Stimulated activated CD8-positive, alpha-beta memory T cell treated with anti-CD3 and anti-CD28 coated beads, Interleukin-7, amount 100 ng/mL, for 48 hours (primary cell): ENCODE measurements around the gene YTHDF1.

Source experiments
- DNase-seq, 2 donors: peaks; one replicate each; pipeline ENCODE4 v3.0.0-alpha.2; 2020; ENCODE audit warnings: low read depth in 1 of 2; ENCODE audit errors: extremely low read depth in 1 of 2

Gene YTHDF1

DNA sequence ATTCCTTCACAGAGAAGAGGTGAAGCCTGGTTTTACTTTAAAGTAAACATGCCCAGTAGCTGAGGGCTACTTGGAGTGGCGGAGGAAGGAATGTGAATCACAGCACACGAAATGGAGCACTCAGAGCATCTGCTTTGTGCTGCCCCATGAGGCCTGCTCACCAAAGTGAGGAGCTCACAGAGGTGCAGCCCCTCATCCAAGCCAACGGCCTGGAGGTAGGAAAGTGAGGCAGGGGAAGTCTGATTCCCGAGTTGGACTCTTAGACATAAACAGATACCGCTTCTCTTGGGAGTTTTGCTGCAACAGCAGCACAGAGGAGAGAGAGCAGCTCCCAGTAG, 3.6 kb downstream of the YTHDF1 start:
- no peak for DNase-seq

DNA sequence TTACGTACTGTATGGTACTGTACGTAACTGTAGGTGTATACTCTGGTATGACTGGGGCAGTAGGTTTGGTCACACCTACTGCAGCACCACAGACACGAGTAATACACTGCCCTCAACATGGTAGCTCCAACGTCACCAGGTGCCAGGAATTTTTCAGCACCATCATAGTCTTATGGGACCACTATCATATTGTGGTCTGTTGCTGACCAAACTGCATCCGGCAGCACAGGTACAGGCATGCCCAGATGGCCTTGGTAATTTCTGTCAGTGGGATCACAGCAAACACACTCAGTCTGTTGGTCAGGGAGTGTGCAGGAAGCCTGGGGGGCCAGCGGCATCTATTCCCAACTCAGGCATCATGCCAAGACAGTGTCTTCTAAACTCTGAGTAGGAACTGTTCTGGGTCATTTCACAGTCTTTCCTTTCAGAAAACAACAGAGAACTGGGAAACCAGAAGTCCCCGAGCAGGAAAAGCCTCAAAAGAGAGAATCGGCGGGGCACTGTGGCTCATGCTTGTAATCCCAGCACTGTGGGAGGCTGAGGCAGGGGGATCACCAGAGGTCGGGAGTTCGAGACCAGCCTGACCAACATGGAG, 5.8 kb downstream of the YTHDF1 start:
- DNase-seq, result no peak

- DNase-seq, result no peak
These were observed 7.5 kb downstream of the YTHDF1 start for GRCh38 chr20:63208346-63208909.

- no peak for DNase-seq
These were observed 9.1 kb downstream of the YTHDF1 start for GRCh38 chr20:63206878-63207277.

DNA sequence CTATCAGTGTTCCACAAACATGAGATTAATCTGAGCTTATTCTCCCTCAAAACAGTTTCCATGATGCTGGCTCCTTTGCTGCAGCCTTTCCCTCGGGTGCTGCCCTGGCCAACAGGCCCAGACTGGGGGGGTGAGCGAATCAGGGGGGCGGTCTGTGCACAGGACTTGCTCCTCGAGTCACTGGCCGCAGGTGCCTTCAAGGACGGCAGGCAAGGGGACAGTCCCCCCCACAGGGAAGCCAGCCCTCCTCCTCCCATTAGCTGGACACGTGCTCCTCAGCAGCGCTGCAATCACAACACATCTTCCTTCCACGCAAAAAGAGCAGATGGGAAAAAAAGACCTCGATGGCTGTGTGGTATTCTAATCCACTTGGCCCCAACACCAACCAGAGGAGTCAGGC, 10.0 kb downstream of the YTHDF1 start:
- DNase-seq, result no peak

DNA sequence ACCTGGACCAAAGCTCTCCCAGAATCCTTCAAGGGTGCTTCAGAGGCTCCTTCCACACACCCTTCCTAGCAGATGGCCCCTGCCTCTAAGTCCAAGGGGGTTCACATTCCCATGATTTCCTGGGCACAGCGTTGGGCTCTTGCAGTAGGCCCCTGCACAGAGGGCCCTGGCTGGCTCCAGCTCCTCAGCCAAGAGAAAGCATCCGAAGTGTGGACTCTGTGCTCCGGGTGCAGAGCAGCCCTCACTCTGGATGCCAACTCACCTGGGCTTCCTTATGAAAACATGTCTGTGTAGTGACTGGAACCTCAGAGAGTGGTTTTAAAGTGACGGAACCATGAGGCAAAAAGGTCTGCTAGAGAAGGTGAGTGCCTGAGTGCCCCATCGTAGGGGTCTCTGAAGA, 11.6 kb downstream of the YTHDF1 start:
- no peak for DNase-seq

DNA sequence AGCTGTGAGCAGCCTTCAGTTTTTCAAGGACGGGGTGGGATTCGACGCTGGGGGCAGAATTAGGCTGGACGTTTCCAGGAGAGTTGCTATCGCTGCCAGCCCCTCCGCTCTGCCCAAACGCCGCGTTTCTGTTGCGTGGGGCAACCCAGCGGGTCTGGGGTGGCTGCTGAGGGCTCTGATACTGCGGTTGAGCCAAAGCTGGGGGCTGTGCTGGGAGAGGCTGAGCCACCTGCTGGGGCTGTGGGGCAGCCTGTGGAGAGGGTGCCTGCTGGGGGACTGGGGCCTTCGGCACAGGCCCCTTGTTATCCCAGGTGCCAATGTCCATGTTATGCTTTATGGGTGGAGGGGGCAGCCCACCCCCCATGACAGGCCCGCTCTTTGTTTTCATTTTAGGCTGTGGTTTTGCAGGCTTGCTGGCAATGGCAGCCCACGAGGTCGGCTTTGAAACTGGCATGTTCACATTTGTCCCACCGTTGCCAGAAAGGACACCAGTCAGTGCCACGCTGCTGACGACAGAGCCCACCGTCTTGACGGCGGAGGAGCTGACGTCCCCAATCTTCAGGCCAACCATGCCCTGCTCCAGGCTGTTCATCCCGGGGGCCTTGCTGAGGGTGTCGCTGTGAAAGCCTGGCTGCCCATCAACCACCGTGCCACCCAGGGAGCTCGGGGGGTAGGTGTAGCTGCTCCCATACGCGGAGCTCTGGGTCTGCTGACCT, 13.0 kb downstream of the YTHDF1 start:
- no peak for DNase-seq

DNA sequence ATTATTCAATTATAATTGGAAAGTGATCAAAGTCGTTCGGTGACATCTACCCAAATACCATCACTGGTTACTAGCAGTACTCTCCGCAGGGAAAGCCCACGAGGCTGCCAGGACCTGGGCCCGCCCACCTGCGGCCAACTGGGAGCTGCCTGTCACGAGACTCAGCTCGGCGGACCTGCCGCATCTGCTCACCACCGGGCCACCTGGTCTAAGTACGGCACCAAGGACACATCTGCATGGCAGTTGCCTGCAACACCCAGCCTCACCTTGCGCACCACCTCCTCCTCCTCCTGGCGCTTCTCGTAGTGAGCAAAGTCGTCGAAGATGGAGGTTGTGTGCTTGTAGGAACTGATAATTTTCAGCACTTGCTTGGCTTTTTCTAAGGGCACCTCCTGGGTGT, 13.9 kb downstream of the YTHDF1 start:
- no peak for DNase-seq

DNA sequence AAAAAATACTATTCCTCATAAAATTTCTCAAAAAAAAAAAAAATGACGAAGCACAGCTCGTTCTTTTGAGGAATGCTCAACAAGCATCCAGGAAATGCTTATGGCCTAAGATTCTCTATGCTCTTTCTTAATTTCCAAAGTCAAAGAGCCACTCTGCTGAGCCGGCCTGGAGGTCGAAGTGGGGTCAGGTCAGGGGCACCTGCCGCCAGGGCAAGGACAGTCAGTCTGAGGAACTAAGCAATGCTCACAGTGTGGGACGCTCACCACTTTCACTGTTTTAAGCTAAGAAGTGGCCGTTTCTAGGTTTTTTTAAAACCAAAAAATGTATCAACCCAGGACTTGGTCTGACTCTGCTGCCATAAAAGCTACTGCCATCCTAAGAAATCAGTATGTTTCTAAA, 17.3 kb downstream of the YTHDF1 start:
- no peak for DNase-seq

DNA sequence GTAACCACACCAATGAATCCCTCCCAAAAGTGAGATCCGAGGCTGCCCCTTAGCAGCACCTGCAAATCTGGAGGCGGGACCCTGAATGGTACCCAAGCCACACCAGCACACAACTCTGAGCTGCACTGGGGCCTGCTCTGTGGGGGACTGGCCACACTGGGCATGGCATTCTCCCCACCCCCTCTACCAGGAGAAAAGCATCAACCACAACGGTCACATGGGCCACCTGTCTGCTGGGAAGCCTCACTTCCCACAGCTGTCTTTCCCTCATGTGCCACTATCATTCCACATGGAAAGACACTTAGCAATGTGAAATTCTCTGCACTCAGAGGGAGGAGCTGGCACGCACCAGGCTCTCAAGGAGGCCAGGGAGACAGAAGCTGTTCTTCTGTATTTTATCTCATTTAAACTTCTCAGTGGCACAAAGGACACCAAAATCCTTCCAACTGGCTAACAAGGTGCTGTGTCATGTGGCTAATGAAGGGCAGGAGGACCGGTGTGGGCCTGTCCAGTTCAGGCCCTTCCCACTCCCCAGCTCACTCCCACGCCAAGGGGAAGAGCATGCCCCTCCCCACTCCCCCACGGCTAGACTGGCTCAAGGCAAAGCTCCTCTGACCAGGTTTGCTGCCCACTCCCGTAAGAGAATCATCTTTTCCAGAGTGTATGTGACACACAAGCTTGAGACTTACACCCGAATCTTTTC, 19.0 kb downstream of the YTHDF1 start:
- no peak for DNase-seq

DNA sequence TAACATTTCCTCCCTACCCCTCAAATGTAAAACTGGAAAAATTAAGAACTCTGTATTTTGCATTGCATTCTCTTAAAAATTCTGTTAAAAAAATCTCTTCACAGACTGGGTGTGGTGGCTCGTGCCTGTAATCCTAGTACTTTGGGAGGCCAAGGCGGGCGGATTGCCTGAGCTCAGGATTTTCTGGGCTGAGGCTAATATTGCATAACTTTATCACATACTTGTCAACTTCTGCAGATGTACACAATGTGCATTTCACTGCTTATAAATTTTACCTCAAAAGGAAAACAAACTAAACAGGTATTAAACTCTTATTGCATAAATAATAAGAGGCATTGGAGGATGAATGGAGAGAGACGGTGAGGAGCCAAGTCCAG, 21.1 kb downstream of the YTHDF1 start:
- DNase-seq, result no peak

DNA sequence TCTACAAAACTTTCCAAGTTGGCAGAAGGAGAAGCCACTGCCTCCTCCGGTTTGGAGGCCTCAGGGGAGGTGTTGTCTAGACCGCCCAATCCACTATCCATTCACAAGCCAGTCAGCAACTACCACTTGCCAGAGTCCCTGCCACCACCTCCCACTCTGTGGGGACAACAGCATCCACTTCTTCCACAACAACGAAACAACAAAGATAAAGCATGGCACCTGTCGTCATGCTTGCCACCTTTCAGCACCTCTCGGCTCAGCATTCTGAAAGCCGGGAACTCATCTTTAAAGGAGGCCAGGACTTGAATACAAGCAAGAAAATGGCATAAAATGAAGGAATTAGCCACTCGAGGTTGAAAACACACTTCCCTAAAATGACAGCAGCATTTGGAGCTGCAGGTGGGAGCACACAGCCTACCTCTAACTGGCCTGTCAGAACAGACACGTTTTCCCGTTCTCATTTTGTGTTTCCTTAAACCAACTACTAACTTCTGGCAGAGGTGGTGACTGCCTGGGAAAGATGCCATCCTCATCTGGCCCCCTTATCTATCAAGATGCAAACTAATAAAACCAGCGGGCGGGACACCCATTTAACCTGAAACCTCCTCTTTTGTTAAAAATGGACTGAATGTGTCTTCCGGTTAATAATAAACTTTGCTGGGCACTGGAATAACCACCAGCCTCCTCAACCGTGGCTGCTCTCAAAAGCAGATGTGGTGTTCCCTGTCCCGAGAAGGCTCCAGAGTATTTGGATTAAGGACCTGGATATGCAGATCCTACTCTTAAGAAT, 21.7 kb downstream of the YTHDF1 start:
- DNase-seq, result no peak

GRCh38 chr20:63192721-63193120, 23.2 kb downstream of the YTHDF1 start:
- no peak for DNase-seq

GRCh38 chr20:63191400-63191799, 24.5 kb downstream of the YTHDF1 start:
- no peak for DNase-seq

DNA sequence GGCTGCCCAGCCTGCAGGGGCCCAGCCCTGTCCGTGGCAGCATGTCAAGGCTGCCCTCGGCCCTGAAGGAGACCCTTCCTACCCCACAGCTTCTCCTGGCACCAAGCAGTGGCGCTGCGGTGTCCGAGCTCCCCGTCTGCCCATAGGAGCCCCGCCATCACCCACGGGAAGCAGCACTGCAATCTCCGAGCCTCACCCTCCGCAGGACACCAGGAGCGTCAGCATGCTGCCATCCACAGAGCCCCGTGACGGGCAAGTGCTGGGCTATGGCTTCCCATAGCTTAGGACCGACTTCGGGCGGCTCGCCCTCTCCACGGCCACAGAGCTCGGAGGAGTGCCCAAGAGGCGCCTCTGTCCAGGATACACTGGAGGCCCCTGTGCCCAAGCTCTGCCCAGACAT, 25.1 kb downstream of the YTHDF1 start:
- no peak for DNase-seq

- DNase-seq, result no peak
These were observed 25.9 kb downstream of the YTHDF1 start for GRCh38 chr20:63189846-63190559.

- DNase-seq, result no peak
These were observed 26.6 kb downstream of the YTHDF1 start for GRCh38 chr20:63189322-63189642.

DNA sequence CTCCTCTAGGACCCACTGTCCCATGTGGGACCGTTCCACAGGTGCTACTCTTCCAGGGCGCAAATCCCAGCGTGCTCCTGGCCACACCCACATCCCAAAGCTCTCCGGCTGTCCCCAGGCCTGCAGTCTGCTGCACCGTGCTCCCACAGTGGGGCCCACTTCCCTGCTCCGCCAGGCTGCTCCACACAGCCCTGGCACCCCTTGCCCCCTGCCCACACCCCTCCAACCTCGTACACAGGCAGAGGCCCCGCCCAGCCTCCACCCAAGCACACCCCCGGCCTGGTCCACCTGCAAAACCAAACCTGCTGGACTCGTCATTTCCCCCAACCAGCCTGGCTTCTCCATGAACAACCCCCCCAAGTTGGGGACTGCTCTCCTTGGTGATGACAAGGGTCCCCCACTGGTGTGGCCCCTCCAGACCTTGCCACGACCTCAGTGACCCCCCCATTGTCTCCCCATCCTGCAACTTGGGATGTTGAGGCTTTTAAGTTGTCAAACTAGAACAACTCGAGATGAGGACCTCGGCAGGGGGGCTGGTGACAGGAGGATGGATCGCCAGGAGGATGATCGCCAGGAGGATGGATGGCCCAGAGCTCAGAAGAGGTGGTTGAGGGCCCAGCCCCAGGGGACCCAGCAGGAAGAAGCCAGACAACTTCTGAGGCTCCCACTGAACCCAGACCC, 27.1 kb downstream of the YTHDF1 start:
- DNase-seq, result no peak

DNA sequence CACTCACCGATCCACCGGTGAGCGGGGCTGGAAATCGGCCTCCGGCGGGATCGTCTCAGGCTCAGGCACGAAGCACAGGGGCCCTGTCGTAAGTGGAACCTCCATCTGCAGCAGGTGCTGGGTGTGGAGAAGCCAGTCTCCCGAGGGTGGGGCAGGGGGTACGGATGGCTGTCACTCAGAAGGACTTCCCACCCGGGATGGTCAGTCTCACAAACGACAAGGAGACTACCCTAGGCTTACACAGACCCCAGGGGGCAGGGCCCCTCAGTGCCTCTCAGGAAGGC, 27.8 kb downstream of the YTHDF1 start:
- DNase-seq, result no peak

- DNase-seq, result no peak
These were observed 28.4 kb downstream of the YTHDF1 start for GRCh38 chr20:63187338-63188158.
